BJ (cell line): ENCODE results near the gene DCDC1. TPM values are rescaled to one million over a fixed set of nuclear protein-coding genes. Genes with fewer than 3 reads are reported as not detected.

Source experiments
- CTCF ChIA-PET: fragments of 350-600 bp; formaldehyde crosslinking; extraction: SDS; loops from one replicate; lab custom pipeline; 2021; ENCODE audit warnings: antibody characterized with exemption, inconsistent platforms; lab: Yijun Ruan, JAX
- POLR2A ChIA-PET: fragments of 300-600 bp; sonication (Branson Sonifier 250); formaldehyde crosslinking; extraction: SDS; loops from one replicate; lab custom pipeline; 2021; ENCODE audit warnings: antibody characterized with exemption; lab: Charles Lee
- DNase-seq: peaks from one replicate; pipeline ENCODE4 v3.0.0-alpha.2; 2011; ENCODE audit warnings: low read depth
- H3K27me3 ChIP-seq: 2 replicates; pipeline ENCODE4 v1.6.0; 2011; ENCODE audit warnings: low read length; ENCODE audit not compliant: control insufficient read depth, insufficient read depth
- H3K36me3 ChIP-seq: 2 replicates; pipeline ENCODE4 v1.5.1; 2011; ENCODE audit warnings: low read length; ENCODE audit not compliant: control insufficient read depth, insufficient read depth
- H3K4me3 ChIP-seq: 2 replicates; pipeline ENCODE4 v1.5.1; 2011; ENCODE audit warnings: low read depth, mild to moderate bottlenecking, control low read depth, low read length
- polyA minus RNA-seq: library from RNA; depleted of rRNA, polyadenylated mRNA; stranded (reverse); fragments of >200 nt; gene quantifications from 2 replicates; pipeline ENCODE4 v1.2.3, GENCODE V29; 2011; rRNA and poly(A)+ RNA removed
- polyA plus RNA-seq: library from polyadenylated mRNA; depleted of rRNA; stranded (reverse); fragments of >200 nt; gene quantifications from 2 replicates; pipeline ENCODE4 v1.2.3, GENCODE V29; 2011; rRNA removed
- TF ChIP-seq, protein P1 (sequence below): IDR thresholded peaks from 2 replicates; pipeline ENCODE4 v1.5.1; 2011; ENCODE audit warnings: low read depth, mild to moderate bottlenecking, control low read depth, inconsistent platforms, low read length, moderate library complexity; ENCODE audit not compliant: insufficient read depth

DCDC1 gene, protein sequence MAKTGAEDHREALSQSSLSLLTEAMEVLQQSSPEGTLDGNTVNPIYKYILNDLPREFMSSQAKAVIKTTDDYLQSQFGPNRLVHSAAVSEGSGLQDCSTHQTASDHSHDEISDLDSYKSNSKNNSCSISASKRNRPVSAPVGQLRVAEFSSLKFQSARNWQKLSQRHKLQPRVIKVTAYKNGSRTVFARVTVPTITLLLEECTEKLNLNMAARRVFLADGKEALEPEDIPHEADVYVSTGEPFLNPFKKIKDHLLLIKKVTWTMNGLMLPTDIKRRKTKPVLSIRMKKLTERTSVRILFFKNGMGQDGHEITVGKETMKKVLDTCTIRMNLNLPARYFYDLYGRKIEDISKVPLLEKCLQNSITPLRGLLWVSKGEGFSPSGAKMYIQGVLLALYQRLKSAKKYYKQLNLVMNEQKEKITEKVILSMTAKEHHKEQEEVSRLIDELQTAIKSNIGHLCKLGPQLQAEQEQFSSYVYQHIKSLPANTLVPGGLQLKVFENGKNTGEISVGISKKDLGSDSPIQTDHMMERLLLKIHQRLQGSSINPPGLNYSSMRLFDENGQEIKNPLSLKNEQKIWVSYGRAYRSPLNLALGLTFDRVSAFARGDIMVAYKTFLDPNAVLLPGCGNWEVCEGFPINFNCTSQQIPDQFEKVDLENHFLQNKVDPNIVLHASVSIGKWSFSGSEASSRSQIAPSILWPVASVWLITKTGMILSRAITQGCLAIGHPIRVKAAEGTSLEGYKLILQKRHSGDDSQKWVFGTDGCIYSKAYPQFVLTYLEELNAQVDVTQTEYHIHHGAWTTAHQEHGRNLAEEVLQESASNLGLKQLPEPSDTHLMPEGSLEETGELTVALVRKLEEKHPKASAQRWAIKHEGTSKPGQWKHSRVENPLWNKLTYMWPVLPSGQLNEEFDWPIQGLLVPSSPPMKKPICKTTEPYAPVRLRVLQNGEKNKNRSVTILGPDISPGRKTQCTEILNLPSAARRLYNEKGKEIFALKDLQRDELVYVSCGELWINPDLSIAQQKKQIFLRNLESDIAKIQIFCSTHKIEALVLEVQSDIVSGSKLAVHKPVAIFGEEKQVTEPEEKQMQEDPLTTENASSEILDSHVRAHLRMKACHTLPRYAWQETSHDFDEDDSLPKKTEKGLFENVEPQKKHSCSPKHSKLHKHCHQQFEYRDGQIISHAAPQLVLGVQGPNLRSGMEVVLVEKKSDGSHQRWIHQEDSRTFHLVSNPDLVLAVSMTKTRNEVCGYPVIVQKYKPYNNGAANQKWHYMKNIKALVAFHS (N-terminal part only)
- polyA plus RNA-seq = 0.05 TPM in 1 of 2 replicates, not detected in the other
- polyA minus RNA-seq = 0.15 TPM in 1 of 2 replicates, not detected in the other

DNA sequence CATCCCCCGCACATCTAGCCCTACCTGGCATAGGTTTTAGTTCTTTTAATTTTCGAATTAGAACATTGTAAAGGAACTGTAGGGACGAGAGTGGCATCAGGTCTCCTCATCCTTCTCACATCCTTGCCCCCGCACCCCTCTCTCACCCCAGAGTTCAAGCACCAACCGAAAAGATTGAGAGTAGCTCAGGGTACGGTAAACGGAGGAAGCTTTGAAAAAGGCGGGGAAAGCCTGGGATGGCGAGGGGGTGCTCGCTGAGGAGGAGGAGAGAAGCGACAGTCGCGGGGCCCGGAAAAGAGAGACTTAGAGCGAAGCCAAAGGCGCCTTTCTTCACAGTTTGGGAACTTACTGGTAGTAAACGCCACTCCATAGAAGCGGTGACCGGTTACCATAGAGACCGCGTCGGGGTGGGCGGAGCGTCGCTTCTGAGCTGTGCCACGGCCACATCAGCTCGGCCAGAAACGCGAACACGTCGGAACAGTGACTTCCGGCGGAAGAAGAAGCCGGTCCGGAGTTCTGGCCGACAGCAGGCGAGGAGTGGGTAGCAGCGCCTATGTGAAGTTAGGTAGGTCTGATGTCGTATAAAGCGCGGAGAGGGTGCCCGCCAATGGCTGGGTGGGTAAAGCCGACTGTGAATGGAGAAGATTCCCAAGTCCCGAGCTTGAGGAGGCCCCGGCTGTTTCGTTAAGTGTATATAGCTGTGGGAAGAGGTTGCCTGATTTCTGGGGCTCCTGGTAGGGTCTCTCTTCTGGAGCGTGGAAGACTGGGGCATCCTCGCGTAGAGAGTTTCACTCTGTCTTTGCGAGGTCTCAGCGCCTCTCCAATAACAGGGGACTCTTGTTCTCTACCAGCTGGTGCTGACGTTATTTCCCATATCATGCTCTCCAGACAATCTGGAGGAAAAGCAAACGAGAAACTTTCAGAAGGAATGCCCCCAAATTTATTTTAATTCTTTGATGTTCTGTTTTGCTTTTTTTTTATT is at the start of gene DCDC1, which contains the start of gene DNAJC24:
DCDC1 (minus strand) TSS at position 392 of the 982 bp plus-strand sequence. CDS start 41,459 bp downstream, outside the sequence.
DNAJC24 (plus strand) TSS at position 513 of the 982 bp plus-strand sequence. CDS start 889 bp downstream, outside the sequence.
- Histone ChIP-seq H3K4me3 (peak within 1 kb of the TSS; percentile 92), H3K36me3 (no peaks in the 10 kb centered on the region), H3K27me3 (peaks cover 4% of the 10 kb centered on the region)
- TF ChIP-seq, protein P1, sequence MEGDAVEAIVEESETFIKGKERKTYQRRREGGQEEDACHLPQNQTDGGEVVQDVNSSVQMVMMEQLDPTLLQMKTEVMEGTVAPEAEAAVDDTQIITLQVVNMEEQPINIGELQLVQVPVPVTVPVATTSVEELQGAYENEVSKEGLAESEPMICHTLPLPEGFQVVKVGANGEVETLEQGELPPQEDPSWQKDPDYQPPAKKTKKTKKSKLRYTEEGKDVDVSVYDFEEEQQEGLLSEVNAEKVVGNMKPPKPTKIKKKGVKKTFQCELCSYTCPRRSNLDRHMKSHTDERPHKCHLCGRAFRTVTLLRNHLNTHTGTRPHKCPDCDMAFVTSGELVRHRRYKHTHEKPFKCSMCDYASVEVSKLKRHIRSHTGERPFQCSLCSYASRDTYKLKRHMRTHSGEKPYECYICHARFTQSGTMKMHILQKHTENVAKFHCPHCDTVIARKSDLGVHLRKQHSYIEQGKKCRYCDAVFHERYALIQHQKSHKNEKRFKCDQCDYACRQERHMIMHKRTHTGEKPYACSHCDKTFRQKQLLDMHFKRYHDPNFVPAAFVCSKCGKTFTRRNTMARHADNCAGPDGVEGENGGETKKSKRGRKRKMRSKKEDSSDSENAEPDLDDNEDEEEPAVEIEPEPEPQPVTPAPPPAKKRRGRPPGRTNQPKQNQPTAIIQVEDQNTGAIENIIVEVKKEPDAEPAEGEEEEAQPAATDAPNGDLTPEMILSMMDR = no peak
- DNase-seq = peak; percentile 42
- ChIA-PET CTCF (interaction anchor here (1.0 to 1.6 kb wide), 6 partner anchors 9 to 807 kb away, joined by 3 to 5 read pairs (median 4); no protein-coding TSS in a partner anchor), POLR2A (interaction anchor here (0.6 kb wide), 1 partner anchor 370 kb away, joined by 4 read pairs; no protein-coding TSS in a partner anchor)

DNA sequence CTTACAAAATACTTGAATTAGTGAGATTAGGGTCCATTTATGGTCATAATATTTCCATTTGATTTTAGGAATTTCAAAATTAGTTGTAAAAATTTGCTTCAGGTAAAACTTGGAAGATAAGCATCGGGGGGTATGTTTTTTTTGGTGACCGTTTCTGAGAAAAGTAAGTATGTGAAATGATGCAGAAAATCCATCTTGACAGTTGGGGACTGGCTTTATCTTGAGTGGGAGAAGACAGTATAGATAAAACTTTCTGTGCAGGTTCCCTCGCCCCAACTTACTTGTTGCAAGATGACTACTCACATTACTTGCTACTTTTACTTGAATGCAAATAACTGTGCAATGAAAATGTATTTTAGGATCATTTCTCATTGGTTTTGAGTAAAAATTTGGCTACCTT is 49.6 kb upstream of the DCDC1 start:
- ChIA-PET POLR2A (no interaction called here), CTCF (no interaction called here)
- H3K27me3 ChIP-seq = no peaks in the 10 kb centered on the region
- TF ChIP-seq, protein P1 = no peak
- H3K4me3 ChIP-seq = no peak overlapping the region
- DNase-seq = no peak
- H3K36me3 ChIP-seq = no peaks in the 10 kb centered on the region

GRCh38 chr11:31417816-31418215 is 48.3 kb upstream of the DCDC1 start:
- H3K4me3 ChIP-seq = no peak overlapping the region
- ChIA-PET POLR2A (no interaction called here), CTCF (no interaction called here)
- no peak for DNase-seq
- no peaks in the 10 kb centered on the region for H3K36me3 ChIP-seq
- H3K27me3 ChIP-seq = no peaks in the 10 kb centered on the region
- TF ChIP-seq, protein P1 = no peak

GRCh38 chr11:31417357-31417756 is 47.8 kb upstream of the DCDC1 start:
- Histone ChIP-seq H3K36me3 (no peaks in the 10 kb centered on the region), H3K27me3 (no peaks in the 10 kb centered on the region), H3K4me3 (no peak overlapping the region)
- POLR2A ChIA-PET = no interaction called here
- TF ChIP-seq, protein P1 = no peak
- no peak for DNase-seq
- CTCF ChIA-PET = interaction anchor here (0.6 kb wide), 1 partner anchor 510 kb away, joined by 3 read pairs; no protein-coding TSS in a partner anchor
